ENCODE measurements around the gene HTD2.
"Not testable (repeated sequence)": the region's sequence is repeated elsewhere in the genome, so short reads cannot be mapped to it uniquely, and the experiment has no call there.

Gene HTD2

GRCh38 chr3:58333206-58334012 lies 27.1 kb downstream of the HTD2 start:
- DNase-seq (ENCODE audit: low spot score), result peak; percentile 10

GRCh38 chr3:58334013-58334321 lies 27.6 kb downstream of the HTD2 start:
- no peak for DNase-seq (ENCODE audit: low spot score)

GRCh38 chr3:58334506-58334884 lies 28.2 kb downstream of the HTD2 start:
- DNase-seq (ENCODE audit: low spot score), result no peak

- DNase-seq (ENCODE audit: low spot score), result no peak
Measured at GRCh38 chr3:58335652-58335947, 29.3 kb downstream of the HTD2 start.

GRCh38 chr3:58336135-58336882 lies 30.0 kb downstream of the HTD2 start:
- DNase-seq (ENCODE audit: low spot score), result no peak

- no peak for DNase-seq (ENCODE audit: low spot score)
Measured at GRCh38 chr3:58337190-58337589, 30.9 kb downstream of the HTD2 start.

- not testable (repeated sequence) for DNase-seq (ENCODE audit: low spot score)
Measured at GRCh38 chr3:58339146-58339545, 32.8 kb downstream of the HTD2 start.

GRCh38 chr3:58340594-58341244 lies 34.4 kb downstream of the HTD2 start:
- no peak for DNase-seq (ENCODE audit: low spot score)

GRCh38 chr3:58341376-58341775 lies 35.1 kb downstream of the HTD2 start:
- DNase-seq (ENCODE audit: low spot score), result no peak

GRCh38 chr3:58342676-58343075 lies 36.4 kb downstream of the HTD2 start:
- no peak for DNase-seq (ENCODE audit: low spot score)

- DNase-seq (ENCODE audit: low spot score), result no peak
Measured at GRCh38 chr3:58345457-58345856, 39.1 kb downstream of the HTD2 start.

- no peak for DNase-seq (ENCODE audit: low spot score)
Measured at GRCh38 chr3:58346368-58346767, 40.0 kb downstream of the HTD2 start.

- DNase-seq (ENCODE audit: low spot score), result no peak
Measured at GRCh38 chr3:58347984-58348383, 41.7 kb downstream of the HTD2 start.

GRCh38 chr3:58349792-58350626 lies 43.7 kb downstream of the HTD2 start:
- no peak for DNase-seq (ENCODE audit: low spot score)

GRCh38 chr3:58350627-58351013 lies 44.3 kb downstream of the HTD2 start:
- DNase-seq (ENCODE audit: low spot score), result no peak

GRCh38 chr3:58351920-58352319 lies 45.6 kb downstream of the HTD2 start:
- no peak for DNase-seq (ENCODE audit: low spot score)

GRCh38 chr3:58352626-58353025 lies 46.3 kb downstream of the HTD2 start:
- no peak for DNase-seq (ENCODE audit: low spot score)

- no peak for DNase-seq (ENCODE audit: low spot score)
Measured at GRCh38 chr3:58353722-58354553, 47.6 kb downstream of the HTD2 start.

- DNase-seq (ENCODE audit: low spot score), result no peak
Measured at GRCh38 chr3:58355179-58355578, 48.9 kb downstream of the HTD2 start.

- no peak for DNase-seq (ENCODE audit: low spot score)
Measured at GRCh38 chr3:58356054-58356453, 49.7 kb downstream of the HTD2 start.

GRCh38 chr3:58357402-58357801 lies 51.1 kb downstream of the HTD2 start:
- DNase-seq (ENCODE audit: low spot score), result no peak

GRCh38 chr3:58358092-58358491 lies 51.8 kb downstream of the HTD2 start:
- DNase-seq (ENCODE audit: low spot score), result no peak
